ENCODE measurements around the gene FBRSL1. TPM values are rescaled to one million over a fixed set of nuclear protein-coding genes. Genes with fewer than 3 reads are reported as not detected.

FBRSL1 gene
- total RNA-seq, 1 donor from 2014 or later, result 108 TPM

- H3K4me3 Mint-ChIP-seq, result no peak overlapping the region
- DNase-seq (ENCODE audit: extremely low spot score, unreplicated experiment), result no peak
- no peak overlapping the region for H3K27ac Mint-ChIP-seq
- H3K9me3 Mint-ChIP-seq, result no peaks in the 10 kb centered on the region
- H3K27me3 Mint-ChIP-seq, result peaks cover 18% of the 10 kb centered on the region
- H3K36me3 Mint-ChIP-seq, result peaks cover 6% of the 10 kb centered on the region
- peaks cover 13% of the 10 kb centered on the region for H3K4me1 Mint-ChIP-seq (ENCODE audit: unreplicated experiment)
- TF ChIP-seq, protein P1, sequence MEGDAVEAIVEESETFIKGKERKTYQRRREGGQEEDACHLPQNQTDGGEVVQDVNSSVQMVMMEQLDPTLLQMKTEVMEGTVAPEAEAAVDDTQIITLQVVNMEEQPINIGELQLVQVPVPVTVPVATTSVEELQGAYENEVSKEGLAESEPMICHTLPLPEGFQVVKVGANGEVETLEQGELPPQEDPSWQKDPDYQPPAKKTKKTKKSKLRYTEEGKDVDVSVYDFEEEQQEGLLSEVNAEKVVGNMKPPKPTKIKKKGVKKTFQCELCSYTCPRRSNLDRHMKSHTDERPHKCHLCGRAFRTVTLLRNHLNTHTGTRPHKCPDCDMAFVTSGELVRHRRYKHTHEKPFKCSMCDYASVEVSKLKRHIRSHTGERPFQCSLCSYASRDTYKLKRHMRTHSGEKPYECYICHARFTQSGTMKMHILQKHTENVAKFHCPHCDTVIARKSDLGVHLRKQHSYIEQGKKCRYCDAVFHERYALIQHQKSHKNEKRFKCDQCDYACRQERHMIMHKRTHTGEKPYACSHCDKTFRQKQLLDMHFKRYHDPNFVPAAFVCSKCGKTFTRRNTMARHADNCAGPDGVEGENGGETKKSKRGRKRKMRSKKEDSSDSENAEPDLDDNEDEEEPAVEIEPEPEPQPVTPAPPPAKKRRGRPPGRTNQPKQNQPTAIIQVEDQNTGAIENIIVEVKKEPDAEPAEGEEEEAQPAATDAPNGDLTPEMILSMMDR (conservative IDR thresholded peaks at IDR 0.05), result no peak
Measured at GRCh38 chr12:132545955-132546354, 56.0 kb downstream of the FBRSL1 start.

- Mint-ChIP-seq H3K9me3 (no peaks in the 10 kb centered on the region), H3K4me3 (no peak overlapping the region), H3K36me3 (peaks cover 6% of the 10 kb centered on the region), H3K27me3 (peaks cover 18% of the 10 kb centered on the region), H3K4me1 (ENCODE audit: unreplicated experiment) (peaks cover 13% of the 10 kb centered on the region), H3K27ac (no peak overlapping the region)
- TF ChIP-seq, protein P1 (conservative IDR thresholded peaks at IDR 0.05), result no peak
- no peak for DNase-seq (ENCODE audit: extremely low spot score, unreplicated experiment)
Measured at GRCh38 chr12:132546647-132547046, 56.7 kb downstream of the FBRSL1 start.

DNA sequence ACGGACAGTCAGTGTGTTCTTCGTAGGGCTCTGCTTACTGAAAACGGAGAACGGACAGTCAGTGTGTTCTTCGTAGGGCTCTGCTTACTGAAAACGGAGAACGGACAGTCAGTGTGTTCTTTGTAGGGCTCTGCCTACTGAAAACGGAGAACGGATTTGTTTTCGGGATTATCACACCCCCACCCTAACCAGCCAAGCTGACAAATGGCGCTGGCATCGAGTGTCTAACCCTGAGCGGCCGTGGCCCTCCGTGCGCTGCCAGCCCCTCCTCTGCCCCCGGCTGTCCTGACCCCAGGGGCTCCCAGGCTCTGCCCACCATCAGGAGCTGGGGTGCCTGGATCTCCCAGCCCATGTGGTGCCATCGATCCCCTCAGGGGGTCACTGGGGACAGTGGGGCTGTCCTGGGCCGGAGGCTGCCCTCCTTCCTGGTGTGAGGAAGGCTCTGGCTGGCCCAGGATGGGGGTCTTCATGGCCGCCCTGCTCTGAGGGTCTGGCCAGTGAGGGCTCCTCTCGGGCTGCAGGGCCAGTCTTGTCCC lies 57.3 kb downstream of the FBRSL1 start:
- no peaks in the 10 kb centered on the region for H3K9me3 Mint-ChIP-seq
- H3K36me3 Mint-ChIP-seq, result peaks cover 6% of the 10 kb centered on the region
- H3K27me3 Mint-ChIP-seq, result peaks cover 18% of the 10 kb centered on the region
- H3K27ac Mint-ChIP-seq, result no peak overlapping the region
- TF ChIP-seq, protein P1 (conservative IDR thresholded peaks at IDR 0.05), result no peak
- H3K4me3 Mint-ChIP-seq, result no peak overlapping the region
- no peak for DNase-seq (ENCODE audit: extremely low spot score, unreplicated experiment)
- H3K4me1 Mint-ChIP-seq (ENCODE audit: unreplicated experiment), result peaks cover 13% of the 10 kb centered on the region

DNA sequence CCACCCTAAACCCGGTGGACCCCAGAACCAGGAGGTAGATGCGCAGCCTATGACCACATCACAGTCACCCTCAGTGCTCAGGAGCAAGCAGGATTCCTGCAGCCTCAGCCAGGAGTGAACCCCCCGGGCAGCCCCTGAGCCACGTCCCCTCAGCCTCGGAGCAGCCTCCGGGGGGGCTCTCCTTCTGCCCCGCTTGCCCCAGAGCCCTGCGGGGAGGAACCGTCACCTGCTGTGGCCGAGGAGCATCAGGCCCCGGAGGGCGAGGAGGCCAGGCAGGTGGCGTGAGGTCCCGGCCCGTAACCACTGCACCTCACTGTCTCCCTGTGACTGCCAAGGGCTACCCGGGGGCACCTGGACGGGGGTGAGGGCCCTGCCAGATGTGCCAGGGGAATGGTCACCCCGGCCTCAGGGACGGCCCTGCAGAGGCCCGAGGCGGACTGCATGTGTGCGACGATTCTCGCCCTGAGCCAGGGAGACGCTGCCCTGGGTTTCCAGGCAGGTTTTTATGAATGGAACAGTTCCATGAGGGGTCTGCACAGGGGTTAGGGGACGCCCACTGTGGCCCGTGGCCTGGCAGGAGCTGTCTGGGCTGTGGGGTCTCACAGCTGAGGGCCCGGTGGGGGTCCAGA lies 58.6 kb downstream of the FBRSL1 start:
- Mint-ChIP-seq H3K4me1 (ENCODE audit: unreplicated experiment) (peaks cover 13% of the 10 kb centered on the region), H3K36me3 (peaks cover 6% of the 10 kb centered on the region), H3K27ac (no peak overlapping the region), H3K4me3 (no peak overlapping the region), H3K27me3 (peaks cover 18% of the 10 kb centered on the region), H3K9me3 (no peaks in the 10 kb centered on the region)
- TF ChIP-seq, protein P1 (conservative IDR thresholded peaks at IDR 0.05), result no peak
- DNase-seq (ENCODE audit: extremely low spot score, unreplicated experiment), result no peak

GRCh38 chr12:132549059-132549458 lies 59.1 kb downstream of the FBRSL1 start:
- DNase-seq (ENCODE audit: extremely low spot score, unreplicated experiment), result no peak

More at GRCh38 chr12:132549059-132549458, 59.1 kb downstream of the FBRSL1 start:
- peaks cover 13% of the 10 kb centered on the region for H3K4me1 Mint-ChIP-seq (ENCODE audit: unreplicated experiment)
- TF ChIP-seq, protein P1 (conservative IDR thresholded peaks at IDR 0.05), result no peak
- H3K36me3 Mint-ChIP-seq, result peaks cover 6% of the 10 kb centered on the region
- H3K27ac Mint-ChIP-seq, result no peak overlapping the region
- H3K4me3 Mint-ChIP-seq, result no peak overlapping the region
- H3K9me3 Mint-ChIP-seq, result no peaks in the 10 kb centered on the region
- H3K27me3 Mint-ChIP-seq, result peaks cover 18% of the 10 kb centered on the region
